ENCODE measurements around the gene TRNAU1AP. TPM values are rescaled to one million over a fixed set of nuclear protein-coding genes. Genes with fewer than 3 reads are reported as not detected.
A peak's percentile ranks its signal among the peaks of the same experiment; 100 is the strongest.
"Not testable (repeated sequence)": the region's sequence is repeated elsewhere in the genome, so short reads cannot be mapped to it uniquely, and the experiment has no call there.

TRNAU1AP gene
- total RNA-seq, 4 donors from 2014 or later = 11.8 to 24.9 (median 19.3) TPM

DNA sequence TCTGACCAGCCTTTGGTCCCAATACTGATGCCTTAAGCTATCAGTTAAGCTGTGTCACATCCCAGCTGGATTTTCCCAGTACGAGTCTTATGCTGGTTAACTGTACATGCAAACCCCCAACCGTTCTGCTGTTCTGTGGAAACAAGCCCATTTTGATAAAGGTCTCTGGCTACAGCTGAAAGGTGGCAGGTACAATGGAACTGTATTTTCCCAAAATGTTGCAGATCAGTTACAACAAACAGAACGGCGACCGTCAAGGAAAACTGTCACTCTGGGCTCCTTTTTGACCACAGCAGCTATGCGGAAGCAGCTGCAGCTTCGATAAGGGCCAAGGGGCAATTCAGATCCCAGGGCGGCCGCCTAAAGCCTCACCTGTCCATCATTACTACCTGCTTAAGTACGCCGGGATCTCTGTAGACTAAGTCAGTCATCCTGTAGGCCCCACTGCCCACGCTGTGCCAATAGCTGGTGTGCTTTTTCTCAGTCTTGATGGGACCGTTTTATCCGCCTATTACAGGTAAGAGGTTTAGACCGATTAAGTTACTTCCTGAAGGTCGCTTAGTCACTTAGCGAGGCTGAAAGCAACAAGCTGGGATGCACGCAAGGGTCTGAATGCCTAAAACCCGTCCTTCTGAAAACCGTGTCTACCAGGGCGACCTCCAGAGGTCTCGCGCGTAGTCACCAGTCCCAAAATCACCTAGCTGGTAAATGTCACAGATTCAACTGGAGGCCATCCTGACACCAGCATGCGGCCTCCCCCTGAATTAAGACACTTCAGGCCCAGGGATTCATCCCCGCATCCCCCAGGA lies 28.0 kb downstream of the TRNAU1AP start:
- DNase-seq (ENCODE audit: low spot score in 2 of 2) = peak; percentile 35 to 86
- peak overlapping the region; percentile 95 for H3K4me3 ChIP-seq (ENCODE audit: low read depth, poor library complexity, severe bottlenecking)
- 1 to 2% methylated on average over 15 to 24 of the region's 26 CpGs for WGBS, 2 donors
- intact Hi-C loops (cut with DNase I; ENCODE audit: low total_unique reads) = no loop called here
- TF ChIP-seq POLR2A (IDR thresholded peaks at IDR 0.05) = no peak
- TF ChIP-seq, protein P1, sequence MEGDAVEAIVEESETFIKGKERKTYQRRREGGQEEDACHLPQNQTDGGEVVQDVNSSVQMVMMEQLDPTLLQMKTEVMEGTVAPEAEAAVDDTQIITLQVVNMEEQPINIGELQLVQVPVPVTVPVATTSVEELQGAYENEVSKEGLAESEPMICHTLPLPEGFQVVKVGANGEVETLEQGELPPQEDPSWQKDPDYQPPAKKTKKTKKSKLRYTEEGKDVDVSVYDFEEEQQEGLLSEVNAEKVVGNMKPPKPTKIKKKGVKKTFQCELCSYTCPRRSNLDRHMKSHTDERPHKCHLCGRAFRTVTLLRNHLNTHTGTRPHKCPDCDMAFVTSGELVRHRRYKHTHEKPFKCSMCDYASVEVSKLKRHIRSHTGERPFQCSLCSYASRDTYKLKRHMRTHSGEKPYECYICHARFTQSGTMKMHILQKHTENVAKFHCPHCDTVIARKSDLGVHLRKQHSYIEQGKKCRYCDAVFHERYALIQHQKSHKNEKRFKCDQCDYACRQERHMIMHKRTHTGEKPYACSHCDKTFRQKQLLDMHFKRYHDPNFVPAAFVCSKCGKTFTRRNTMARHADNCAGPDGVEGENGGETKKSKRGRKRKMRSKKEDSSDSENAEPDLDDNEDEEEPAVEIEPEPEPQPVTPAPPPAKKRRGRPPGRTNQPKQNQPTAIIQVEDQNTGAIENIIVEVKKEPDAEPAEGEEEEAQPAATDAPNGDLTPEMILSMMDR (IDR thresholded peaks at IDR 0.05) = no peak

DNA sequence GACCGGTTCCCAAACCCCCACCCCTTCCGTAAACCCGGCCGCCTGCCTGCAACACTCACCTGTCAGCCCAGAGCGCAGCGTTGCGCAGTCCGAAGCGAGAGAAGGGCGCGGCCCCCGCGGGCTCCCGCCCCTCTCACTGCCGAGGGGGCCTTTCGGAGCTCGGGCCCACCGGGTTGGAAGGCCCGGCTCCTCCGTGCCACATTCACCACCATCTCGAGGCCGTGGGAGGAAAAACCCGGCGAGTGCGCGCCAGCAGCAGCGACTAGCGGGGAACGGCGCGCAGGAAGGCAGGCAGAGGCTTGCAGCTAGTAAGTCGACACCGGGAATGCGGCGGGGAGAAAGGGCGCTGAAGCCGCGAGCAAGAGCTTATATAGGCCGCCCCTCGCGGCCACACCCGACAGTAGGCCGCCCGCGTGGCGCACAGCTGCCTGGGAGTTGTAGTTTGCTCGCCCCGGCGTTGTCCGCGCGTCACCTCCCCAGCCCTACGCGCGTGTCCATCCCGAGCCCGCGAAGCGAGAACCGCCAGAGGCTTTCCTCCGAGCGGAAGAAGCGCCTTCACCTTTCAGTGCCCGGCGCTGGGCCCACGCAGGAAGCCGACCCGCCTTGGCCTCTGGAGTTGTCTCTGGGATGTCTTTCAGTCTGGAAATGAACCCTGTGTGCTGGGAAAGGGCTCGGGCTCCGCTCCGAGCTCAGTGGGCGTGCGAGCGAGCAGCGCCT lies 28.8 kb downstream of the TRNAU1AP start:
- intact Hi-C loops (cut with DNase I; ENCODE audit: low total_unique reads) = no loop called here
- 0% methylated on average over 40 to 48 of the region's 75 CpGs for WGBS, 2 donors

DNA sequence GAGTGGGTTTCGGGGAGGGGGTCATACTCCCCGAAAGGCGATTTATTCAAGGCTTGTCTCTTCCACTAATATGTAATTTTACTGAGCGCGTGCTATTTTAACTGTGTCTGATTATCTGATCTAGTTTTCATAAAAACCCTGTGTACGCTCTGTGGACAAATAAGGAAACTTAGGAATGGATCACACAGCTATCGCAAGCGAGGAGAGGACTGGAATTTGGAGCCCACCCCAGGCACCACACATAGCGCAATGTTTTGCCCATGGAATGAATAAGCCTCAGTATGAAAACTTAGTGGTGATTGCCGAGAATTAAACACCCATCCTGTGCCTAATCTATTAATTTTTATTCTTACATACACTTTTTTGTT lies 29.3 kb downstream of the TRNAU1AP start:
- 0% methylated on average over 10 of the region's 10 CpGs for whole genome bisulfite sequencing, 2 donors

More for the DNA sequence above, 28.8 kb downstream of the TRNAU1AP start:
- peak; percentile 95 to 99 for DNase-seq (ENCODE audit: low spot score in 2 of 2)
- TF ChIP-seq, protein P1 (IDR thresholded peaks at IDR 0.05) = peak in 1 of 3 donors; percentile 22
- no peak for TF ChIP-seq POLR2A (IDR thresholded peaks at IDR 0.05)
- peak overlapping the region; percentile 95 for H3K4me3 ChIP-seq (ENCODE audit: low read depth, poor library complexity, severe bottlenecking)

DNA sequence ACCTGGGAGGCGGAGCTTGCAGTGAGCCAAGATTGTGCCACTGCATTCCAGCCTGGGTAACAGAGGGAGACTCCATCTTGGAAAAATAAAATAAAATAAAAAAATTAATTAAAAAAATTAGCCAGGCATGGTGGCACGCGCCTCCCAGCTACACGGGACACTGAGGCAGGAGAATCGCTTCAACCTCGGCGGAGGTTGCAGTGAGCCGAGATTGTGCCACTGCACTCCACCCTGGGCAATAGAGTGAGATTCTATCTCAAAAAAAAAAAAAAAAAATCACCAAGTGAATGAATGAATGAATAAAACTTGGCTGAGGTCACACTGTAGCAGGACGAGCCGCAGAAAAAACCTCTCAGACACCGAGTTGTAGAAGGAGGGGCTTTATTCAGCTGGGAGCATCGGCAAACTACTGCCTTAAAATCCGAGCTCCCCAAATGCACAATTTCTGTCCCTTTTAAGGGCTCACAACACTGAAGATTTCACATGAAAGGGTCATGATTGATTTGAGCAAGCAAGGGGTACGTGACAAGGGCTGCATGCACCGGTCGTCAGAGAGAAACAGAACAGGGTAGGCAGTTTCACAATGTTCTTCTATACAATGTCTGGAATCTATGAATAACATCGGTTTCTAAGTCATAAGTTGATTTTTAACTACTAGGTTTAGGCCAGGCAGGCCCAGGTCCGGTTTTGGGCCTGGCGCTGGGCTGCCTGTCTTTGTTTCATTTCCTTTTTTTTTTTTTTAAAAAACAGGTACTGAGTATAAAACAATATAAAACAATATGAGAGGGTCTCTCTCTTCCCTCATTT lies 33.9 kb downstream of the TRNAU1AP start:
- DNase-seq (ENCODE audit: low spot score in 2 of 2); intact Hi-C loops (cut with DNase I; ENCODE audit: low total_unique reads); H3K4me3 ChIP-seq (ENCODE audit: low read depth, poor library complexity, severe bottlenecking): not testable (repeated sequence)
- WGBS, 2 donors = 93 to 94% methylated on average over 19 of the region's 19 CpGs

More for the DNA sequence above, 29.3 kb downstream of the TRNAU1AP start:
- H3K4me3 ChIP-seq (ENCODE audit: low read depth, poor library complexity, severe bottlenecking) = peak overlapping the region; percentile 95
- no peak for DNase-seq (ENCODE audit: low spot score in 2 of 2)
- intact Hi-C loops (cut with DNase I; ENCODE audit: low total_unique reads) = no loop called here
- no peak for TF ChIP-seq POLR2A (IDR thresholded peaks at IDR 0.05)
- TF ChIP-seq, protein P1 (IDR thresholded peaks at IDR 0.05) = no peak

- intact Hi-C loops (cut with DNase I; ENCODE audit: low total_unique reads) = loop anchor here (10.0 kb wide), 1 partner anchor 67 kb away; no protein-coding TSS in a partner anchor
Measured at GRCh38 chr1:28591708-28592320, 38.9 kb downstream of the TRNAU1AP start, which contains the start of gene RAB42. Gene RAB42 (plus strand): TSS chr1:28592265. CDS start chr1:28592512, 247 bp downstream.

More at GRCh38 chr1:28591708-28592320, 38.9 kb downstream of the TRNAU1AP start, which contains the start of gene RAB42:
- 28 to 29% methylated on average over 10 to 13 of the region's 13 CpGs for WGBS, 2 donors
- H3K4me3 ChIP-seq (ENCODE audit: low read depth, poor library complexity, severe bottlenecking) = peak within 1 kb of the TSS; percentile 19
- DNase-seq (ENCODE audit: low spot score in 2 of 2) = peak in 1 of 2 donors; percentile 89
- TF ChIP-seq, protein P1 (IDR thresholded peaks at IDR 0.05) = no peak
- no peak for TF ChIP-seq POLR2A (IDR thresholded peaks at IDR 0.05)

Data from lower leg skin (tissue), 4 donors.